Progenitor cell of endocrine pancreas (in vitro differentiated cells): Measurements from ENCODE around the gene KBTBD4. TPM values are rescaled to one million over a fixed set of nuclear protein-coding genes. Genes with fewer than 3 reads are reported as not detected.
A peak's percentile ranks its signal among the peaks of the same experiment; 100 is the strongest.

ENCODE experiments used
- DNase-seq: peaks from one replicate; pipeline ENCODE4 v3.0.0; 2021; ENCODE audit warnings: low spot score; ENCODE audit not compliant: unreplicated experiment
- H3K27ac Mint-ChIP-seq: 2 replicates; pipeline ENCODE4 v1.8.0; 2021; ENCODE audit warnings: mild to moderate bottlenecking, moderate library complexity, mixed read lengths
- H3K27me3 Mint-ChIP-seq: 2 replicates; pipeline ENCODE4 v1.8.0; 2021; ENCODE audit warnings: mixed read lengths
- H3K36me3 Mint-ChIP-seq: 2 replicates; pipeline ENCODE4 v1.8.0; 2022; ENCODE audit warnings: mixed read lengths; ENCODE audit not compliant: insufficient read depth
- H3K4me1 Mint-ChIP-seq: 2 replicates; pipeline ENCODE4 v1.8.0; 2021; ENCODE audit warnings: low read depth, mixed read lengths
- H3K4me3 Mint-ChIP-seq: 2 replicates; pipeline ENCODE4 v1.8.0; 2021; ENCODE audit warnings: low read depth, mild to moderate bottlenecking, moderate library complexity, mixed read lengths
- H3K9me3 Mint-ChIP-seq: 2 replicates; pipeline ENCODE4 v1.8.0; 2021; ENCODE audit warnings: low read depth, mixed read lengths
- long read RNA-seq: library from polyadenylated mRNA; unstranded; transcript quantifications from one replicate; pipeline ENCODE4 v2.0.0, GENCODE V29; 2020
- total RNA-seq: library from RNA; stranded (reverse); gene quantifications from 2 replicates; pipeline ENCODE4 v1.2.1, GENCODE V29; 2021
- TF ChIP-seq, protein P1 (sequence below): fragments of 200-600 bp; sonication (generic); IDR thresholded peaks from one replicate; pipeline ENCODE4 v1.5.0; 2021; ENCODE audit warnings: antibody characterized with exemption, mild to moderate bottlenecking; ENCODE audit not compliant: unreplicated experiment

The KBTBD4 gene
- total RNA-seq, result 16.6 and 18.1 TPM in 2 replicates
- long read RNA-seq, transcript KBTBD4-202 (4 exons, 2,372 nt), result major isoform, 155 of 241 reads
- long read RNA-seq, transcript KBTBD4-201 (4 exons, 2,460 nt), result minor isoform, 37 of 241 reads
- long read RNA-seq, transcript KBTBD4-209 (3 exons, 3,079 nt), result minor isoform, 16 of 241 reads
- long read RNA-seq, partial matches to known transcripts, result 4 of 241 reads
- long read RNA-seq, other reads (novel, unspliced or antisense), result 26 of 241 reads

DNA sequence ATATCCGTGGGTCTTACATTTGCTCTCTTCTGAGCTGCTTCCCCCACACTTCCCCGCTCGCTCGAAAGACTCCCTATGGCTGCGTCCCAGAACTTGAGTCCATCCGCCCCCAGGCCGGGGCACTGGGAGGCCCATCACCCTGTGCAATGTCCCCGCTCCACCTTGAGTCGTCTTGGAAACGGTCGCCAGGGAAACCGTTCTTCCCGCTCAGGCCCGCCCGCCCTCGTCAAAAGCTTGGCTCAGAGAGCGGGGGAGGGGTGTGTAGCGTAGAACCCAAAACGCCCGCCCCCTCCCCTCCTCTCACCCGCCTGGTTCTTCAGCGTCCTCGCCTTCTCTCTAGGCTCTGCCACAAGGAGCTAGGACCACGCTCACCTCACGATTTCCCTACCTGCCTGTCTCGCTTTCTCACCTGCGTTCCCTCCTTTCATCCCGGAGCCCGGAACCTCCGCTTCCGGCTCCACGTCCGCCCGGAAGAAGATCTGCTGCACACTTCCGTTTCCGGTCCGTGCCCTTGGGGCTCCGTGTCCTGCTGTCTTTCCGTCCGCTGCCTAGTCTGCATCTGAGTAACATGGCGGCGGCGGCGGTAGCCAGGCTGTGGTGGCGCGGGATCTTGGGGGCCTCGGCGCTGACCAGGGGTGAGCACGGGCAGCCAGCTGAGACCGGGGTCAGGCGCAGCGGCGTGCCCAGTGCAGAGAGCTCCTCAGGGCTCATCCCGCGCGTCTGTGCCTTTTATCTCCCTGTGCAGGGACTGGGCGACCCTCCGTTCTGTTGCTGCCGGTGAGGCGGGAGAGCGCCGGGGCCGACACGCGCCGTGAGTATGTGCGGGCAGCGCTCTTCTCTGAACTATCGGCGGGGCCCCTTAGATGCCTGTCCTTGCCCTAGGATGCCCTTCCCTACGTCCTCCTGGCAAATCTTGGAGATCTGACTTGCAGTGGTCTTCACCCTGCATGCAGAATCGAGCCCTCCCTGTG, at the start of gene KBTBD4, which contains the start of gene NDUFS3:
Gene KBTBD4, minus strand, starts transcription at position 447 of the 971 bp plus-strand sequence. Its CDS starts 19 bp downstream, at position 428.
Gene NDUFS3, plus strand, starts transcription at position 551 of the 971 bp plus-strand sequence. Its CDS starts 18 bp downstream, at position 569.
- H3K4me1 Mint-ChIP-seq, result peaks cover 16% of the 10 kb centered on the region

DNA sequence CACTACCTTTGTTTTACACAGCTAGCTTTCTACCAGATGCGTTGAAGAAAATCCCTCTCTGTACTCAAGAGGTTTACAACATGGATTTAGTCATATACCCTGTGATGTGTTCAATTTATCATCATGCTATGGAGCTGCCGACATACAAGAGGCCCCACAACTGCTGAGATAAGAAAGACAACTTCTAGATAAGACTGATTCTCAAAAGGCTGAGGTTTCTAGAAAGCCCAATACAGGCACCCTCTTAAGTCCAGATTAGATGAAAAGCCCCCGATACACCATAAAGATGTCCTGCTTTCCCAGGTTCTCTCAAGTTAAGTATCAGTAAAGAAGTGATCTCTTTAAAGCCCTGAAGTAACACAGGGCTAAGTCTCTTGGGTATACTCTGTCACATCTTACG, 49.3 kb upstream of the KBTBD4 start:
- Mint-ChIP-seq H3K4me3 (no peak overlapping the region), H3K27ac (no peak overlapping the region), H3K4me1 (no peaks in the 10 kb centered on the region), H3K36me3 (peaks cover 25% of the 10 kb centered on the region), H3K9me3 (no peaks in the 10 kb centered on the region), H3K27me3 (no peaks in the 10 kb centered on the region)
- no peak for DNase-seq
- TF ChIP-seq, protein P1, sequence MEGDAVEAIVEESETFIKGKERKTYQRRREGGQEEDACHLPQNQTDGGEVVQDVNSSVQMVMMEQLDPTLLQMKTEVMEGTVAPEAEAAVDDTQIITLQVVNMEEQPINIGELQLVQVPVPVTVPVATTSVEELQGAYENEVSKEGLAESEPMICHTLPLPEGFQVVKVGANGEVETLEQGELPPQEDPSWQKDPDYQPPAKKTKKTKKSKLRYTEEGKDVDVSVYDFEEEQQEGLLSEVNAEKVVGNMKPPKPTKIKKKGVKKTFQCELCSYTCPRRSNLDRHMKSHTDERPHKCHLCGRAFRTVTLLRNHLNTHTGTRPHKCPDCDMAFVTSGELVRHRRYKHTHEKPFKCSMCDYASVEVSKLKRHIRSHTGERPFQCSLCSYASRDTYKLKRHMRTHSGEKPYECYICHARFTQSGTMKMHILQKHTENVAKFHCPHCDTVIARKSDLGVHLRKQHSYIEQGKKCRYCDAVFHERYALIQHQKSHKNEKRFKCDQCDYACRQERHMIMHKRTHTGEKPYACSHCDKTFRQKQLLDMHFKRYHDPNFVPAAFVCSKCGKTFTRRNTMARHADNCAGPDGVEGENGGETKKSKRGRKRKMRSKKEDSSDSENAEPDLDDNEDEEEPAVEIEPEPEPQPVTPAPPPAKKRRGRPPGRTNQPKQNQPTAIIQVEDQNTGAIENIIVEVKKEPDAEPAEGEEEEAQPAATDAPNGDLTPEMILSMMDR, result no peak

More for the DNA sequence above, at the start of gene KBTBD4, which contains the start of gene NDUFS3:
- Mint-ChIP-seq H3K9me3 (no peaks in the 10 kb centered on the region), H3K4me3 (peak within 1 kb of the TSS; percentile 100), H3K36me3 (peaks cover 19% of the 10 kb centered on the region), H3K27ac (peak within 1 kb of the TSS; percentile 99), H3K27me3 (no peaks in the 10 kb centered on the region)
- TF ChIP-seq, protein P1, result no peak
- DNase-seq, result peak; percentile 81

DNA sequence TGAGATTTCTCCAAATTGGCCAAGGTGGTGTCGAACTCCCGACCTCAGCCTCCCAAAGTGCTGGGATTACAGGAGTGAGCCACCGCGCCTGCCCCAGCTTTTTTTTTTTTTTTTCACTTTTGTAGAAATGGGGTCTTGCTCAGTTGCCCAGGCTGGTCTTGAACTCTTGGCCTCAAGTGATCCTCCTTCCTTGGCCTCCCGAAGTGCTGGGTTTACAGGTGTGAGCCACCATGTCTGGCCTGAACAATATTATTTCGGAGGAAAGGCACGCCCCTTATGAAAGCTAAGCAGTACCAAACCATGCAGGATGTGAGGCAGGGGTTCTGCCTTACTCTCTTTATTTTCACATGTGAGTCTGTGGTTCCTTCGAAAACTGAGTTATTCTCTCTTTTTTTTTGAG, 47.5 kb upstream of the KBTBD4 start:
- H3K36me3 Mint-ChIP-seq, result peaks cover 22% of the 10 kb centered on the region

DNA sequence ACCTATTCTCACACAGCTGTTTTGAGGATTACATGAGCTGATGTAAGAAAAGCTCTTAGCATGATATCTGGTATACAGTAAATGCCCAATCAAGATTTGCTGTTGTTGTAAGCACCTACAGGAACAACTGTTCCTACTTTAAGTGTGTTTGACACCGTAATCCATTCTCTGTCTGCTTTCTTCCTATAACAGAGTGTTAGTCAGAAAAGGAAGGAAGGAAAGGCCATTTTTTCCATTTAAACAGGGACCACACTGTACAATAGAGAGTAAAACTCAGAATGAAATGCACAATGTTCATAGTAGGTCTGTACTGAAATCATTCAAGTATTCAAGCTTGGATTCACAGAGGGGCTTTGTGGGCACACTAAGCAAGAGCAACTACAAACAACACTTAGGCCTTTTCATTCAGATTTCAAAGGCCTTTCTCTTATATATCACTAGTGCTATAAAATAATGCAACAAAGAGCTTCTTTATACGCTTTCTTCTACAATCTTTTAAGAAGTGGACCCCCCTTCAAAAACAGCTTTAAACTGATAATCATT, 42.1 kb upstream of the KBTBD4 start:
- peaks cover 12% of the 10 kb centered on the region for H3K36me3 Mint-ChIP-seq
- peak overlapping the region; percentile 21 for H3K27ac Mint-ChIP-seq
- no peaks in the 10 kb centered on the region for H3K4me1 Mint-ChIP-seq

More for the DNA sequence above, 47.5 kb upstream of the KBTBD4 start:
- Mint-ChIP-seq H3K4me1 (no peaks in the 10 kb centered on the region), H3K27me3 (no peaks in the 10 kb centered on the region), H3K27ac (no peak overlapping the region), H3K9me3 (no peaks in the 10 kb centered on the region), H3K4me3 (no peak overlapping the region)
- TF ChIP-seq, protein P1, result no peak
- DNase-seq, result no peak

More for the DNA sequence above, 42.1 kb upstream of the KBTBD4 start:
- DNase-seq, result no peak
- no peaks in the 10 kb centered on the region for H3K27me3 Mint-ChIP-seq
- H3K9me3 Mint-ChIP-seq, result no peaks in the 10 kb centered on the region
- no peak overlapping the region for H3K4me3 Mint-ChIP-seq
- TF ChIP-seq, protein P1, result no peak
